HS-5 (cell line): ENCODE results near the gene ARHGEF33.
"Not testable (repeated sequence)": the region's sequence is repeated elsewhere in the genome, so short reads cannot be mapped to it uniquely, and the experiment has no call there.

Experiments
- DNase-seq: peaks from one replicate; pipeline ENCODE4 v3.0.0-alpha.2; 2012; ENCODE audit warnings: low read depth

Gene ARHGEF33

GRCh38 chr2:38911191-38911590, 21.5 kb downstream of the ARHGEF33 start:
- DNase-seq = no peak

GRCh38 chr2:38912619-38913018, 22.9 kb downstream of the ARHGEF33 start:
- no peak for DNase-seq

- no peak for DNase-seq
Observed at GRCh38 chr2:38922389-38922788, 32.7 kb downstream of the ARHGEF33 start.

- DNase-seq = no peak
Observed at GRCh38 chr2:38922902-38923301, 33.2 kb downstream of the ARHGEF33 start.

- no peak for DNase-seq
Observed at GRCh38 chr2:38925982-38926381, 36.3 kb downstream of the ARHGEF33 start.

DNA sequence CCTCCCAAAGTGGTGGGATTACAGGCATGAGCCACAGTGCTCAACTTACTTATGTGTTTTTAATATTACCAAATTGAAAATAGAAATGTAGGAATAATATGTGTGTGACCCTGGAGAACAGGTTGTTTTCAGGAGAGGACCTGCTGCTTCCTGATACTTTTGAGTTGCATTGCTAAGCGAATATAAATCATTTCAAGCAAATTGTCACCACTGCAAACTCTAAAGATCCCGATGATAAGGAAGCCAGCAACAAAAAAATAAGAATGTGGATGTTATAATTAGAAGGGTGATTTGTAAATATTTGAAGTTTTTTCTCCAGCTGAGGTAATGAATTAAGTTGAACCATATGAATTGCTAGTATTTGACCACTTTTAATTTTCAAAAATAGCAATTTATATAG, 40.9 kb downstream of the ARHGEF33 start:
- DNase-seq = no peak

GRCh38 chr2:38932586-38932985, 42.9 kb downstream of the ARHGEF33 start:
- DNase-seq = no peak

- peak; percentile 19 for DNase-seq
Observed at GRCh38 chr2:38933653-38934052, 44.0 kb downstream of the ARHGEF33 start.

GRCh38 chr2:38934742-38935141, 45.1 kb downstream of the ARHGEF33 start:
- no peak for DNase-seq

DNA sequence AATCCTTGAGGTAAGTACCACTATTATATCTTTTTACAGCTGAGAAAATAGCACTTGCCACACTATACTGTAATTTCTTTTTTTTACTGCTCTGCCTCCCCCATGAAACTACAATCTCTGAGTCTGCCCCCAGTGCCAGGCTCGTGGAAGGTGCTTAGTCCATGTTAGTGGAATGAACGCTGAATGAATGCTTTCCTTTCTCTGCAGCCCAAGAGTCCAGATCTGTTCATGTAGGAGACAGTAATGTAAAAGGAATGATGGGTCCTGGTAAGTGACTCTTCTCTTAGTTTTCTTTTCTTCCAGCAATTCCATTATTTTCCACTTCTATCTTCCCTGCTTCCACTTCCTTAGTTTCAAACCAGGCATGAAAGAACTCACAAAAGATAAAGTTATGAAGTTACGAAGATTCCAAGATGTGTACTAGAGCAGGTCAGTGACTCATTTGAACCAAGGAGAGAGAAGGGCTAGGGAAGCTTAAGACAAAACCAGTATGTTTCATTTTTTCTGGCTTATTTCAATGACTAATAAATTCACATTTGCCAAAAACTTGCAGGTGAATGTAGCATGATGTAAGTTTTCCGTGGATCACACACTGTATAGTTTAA, 46.0 kb downstream of the ARHGEF33 start:
- DNase-seq = peak; percentile 25

DNA sequence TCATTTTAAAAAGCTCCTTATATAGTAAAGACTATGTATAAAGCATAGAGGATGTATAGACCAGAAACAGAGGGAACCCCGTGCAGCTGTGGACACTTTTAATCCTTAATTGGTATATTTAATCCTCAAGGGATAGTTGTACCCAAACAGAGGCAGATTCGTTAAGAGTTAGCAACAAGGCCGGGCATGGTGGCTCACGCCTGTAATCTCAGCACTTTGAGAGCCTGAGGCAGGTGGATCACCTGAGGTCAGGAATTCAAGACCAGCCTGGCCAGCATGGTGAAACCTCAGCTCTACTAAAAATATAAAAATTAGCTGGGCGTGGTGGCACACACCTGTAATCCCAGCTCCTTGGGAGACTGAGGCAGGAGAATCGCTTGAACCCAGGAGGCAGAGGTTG, 46.8 kb downstream of the ARHGEF33 start:
- DNase-seq = not testable (repeated sequence)

DNA sequence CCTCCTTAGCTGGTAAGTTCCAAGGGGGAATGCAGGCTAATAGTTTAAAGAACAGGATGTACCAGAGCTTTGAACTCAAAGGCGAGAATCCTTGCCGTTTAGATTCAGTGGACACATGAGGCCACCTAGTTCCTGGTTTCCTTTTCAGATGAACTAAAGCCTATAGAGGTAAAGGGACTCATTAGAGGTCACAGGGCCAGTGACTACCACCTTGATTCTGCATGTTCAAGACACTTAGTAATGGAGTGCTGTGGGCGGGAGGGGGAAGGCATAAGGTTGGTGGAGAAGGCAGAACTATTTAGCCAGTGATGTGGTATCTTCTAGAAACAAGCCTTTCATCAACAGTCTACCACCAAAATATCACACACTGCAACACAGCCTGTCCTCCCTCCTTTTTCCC, 47.9 kb downstream of the ARHGEF33 start:
- no peak for DNase-seq

DNA sequence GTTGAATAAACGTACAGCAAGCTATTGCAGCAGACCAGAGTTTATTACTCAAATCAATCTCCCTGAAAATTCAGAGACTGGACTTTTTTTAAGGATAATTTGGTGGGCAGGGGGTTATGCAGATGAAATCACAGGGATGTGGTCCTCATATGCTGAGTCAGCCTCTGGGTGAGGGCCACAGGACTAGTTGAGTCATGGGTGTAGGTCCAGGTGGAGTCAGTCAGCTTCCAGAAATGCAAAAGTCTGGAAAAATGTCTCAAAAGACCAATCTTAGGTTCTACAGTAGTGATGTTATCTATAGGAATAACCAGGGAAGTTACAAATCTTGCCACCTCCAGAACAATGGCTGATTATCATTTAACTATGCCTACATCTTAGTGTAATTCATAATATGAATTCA, 51.1 kb downstream of the ARHGEF33 start:
- DNase-seq = no peak

DNA sequence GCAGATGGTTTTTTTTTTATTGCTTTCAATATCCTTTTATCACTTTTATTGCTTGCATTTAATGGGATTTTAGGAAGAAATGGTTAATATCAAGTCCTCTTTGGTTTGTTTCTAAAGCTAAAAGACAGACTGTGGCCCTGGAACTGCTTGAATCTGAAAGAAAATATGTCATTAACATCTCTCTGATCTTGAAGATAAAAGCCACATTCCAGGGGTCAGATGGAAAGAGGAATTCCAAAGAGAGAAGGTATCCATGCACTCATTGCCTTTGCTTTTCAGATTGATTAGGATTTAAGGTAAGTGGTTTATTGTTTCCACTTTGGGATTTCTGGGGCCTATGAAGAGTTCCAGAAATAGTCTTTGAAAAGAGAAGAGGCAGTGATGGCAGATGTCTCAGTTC, 54.1 kb downstream of the ARHGEF33 start:
- DNase-seq = no peak

- DNase-seq = no peak
Observed at GRCh38 chr2:38945372-38945771, 55.7 kb downstream of the ARHGEF33 start.

DNA sequence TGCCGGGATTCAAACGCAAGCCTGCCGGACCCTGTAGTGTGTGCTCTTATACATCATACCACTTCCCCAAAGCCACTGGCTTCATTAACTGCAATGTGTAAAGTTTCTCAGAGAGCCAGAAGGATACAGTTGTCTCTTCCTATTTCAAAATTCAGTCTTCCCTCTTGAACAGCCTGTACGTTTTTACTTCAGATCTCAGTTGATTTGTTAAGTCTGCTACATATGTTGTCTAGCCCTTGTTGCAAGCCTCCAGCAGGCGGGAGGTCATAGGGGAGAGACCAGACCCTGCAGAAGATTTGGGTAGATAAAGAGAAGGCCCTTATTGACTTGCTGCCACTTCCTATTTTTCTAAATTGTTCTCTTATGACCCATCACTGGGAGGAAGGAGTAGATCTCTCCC, 56.2 kb downstream of the ARHGEF33 start:
- DNase-seq = no peak

GRCh38 chr2:38947241-38948239, 57.9 kb downstream of the ARHGEF33 start:
- DNase-seq = peak; percentile 45

DNA sequence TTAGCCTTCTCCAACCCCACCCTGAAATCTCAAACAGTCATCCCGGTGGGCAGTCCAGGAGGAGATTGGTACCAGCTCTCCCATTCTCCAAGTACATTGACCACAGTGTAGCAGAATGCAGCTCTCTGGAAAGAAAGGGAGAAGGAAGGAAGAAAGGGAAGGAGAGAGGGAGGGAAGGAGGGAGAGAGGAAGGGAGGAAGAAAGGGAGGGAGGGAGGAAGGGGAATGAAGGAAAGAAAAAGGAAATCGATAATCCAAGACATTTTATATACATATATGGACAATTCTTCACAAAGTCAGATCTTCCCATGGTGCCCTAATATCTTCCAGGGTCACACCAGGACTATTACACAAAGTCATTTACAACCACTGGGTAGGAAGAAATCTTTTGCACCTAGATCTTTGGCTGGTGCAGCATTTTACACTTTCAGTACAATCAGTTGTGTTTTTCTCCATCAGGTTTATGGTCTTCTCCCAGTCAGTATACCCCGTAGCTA, 58.8 kb downstream of the ARHGEF33 start:
- no peak for DNase-seq

- no peak for DNase-seq
Observed at GRCh38 chr2:38948995-38949394, 59.3 kb downstream of the ARHGEF33 start.

DNA sequence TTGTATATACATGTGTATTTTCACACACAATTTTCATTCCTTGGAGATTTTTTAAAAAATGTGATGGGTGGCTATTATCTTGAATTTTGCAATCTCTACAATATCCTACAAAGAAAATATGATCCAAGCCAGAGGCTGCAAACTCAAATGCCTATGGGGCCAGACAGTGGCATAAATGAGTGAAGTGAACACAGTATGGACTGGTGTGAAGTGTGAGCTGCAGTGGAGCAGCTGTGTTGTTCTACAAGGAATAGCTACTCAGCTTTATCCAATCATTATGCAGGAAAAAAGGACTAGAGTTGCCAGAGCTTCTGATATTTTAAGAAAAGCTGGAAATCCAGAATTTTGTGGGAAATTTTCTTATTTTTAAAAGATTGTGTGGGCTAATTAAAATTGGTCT, 62.1 kb downstream of the ARHGEF33 start:
- no peak for DNase-seq

DNA sequence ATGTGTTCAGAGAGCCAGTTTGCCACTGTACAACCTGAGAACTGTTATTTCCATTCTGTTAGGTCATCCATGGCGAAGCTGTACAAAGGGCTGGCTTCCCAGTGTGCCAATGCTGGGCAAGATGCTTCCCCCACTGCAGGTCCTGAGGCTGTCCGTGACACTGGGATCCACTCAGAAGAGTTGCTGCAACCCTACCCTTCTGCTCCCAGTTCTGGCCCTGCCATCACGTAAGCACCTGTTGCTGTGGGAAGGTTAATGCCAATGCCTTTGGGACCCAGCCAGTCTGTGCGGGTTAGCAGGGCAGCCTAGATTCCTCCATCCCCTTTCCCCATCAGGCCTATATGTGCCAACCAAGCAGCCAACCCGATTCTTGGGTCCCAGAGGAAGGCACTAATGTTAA, 68.3 kb downstream of the ARHGEF33 start:
- DNase-seq = no peak

- no peak for DNase-seq
Observed at GRCh38 chr2:38959466-38959865, 69.8 kb downstream of the ARHGEF33 start.

GRCh38 chr2:38959938-38960608, 70.4 kb downstream of the ARHGEF33 start:
- peak; percentile 8 for DNase-seq
